DND-41 (cell line): ENCODE measurements around the gene KIF20A.

Source experiments
- CTCF ChIP-seq: IDR thresholded peaks from 2 replicates; pipeline ENCODE4 v1.5.1; 2012; ENCODE audit warnings: borderline replicate concordance, low read length, moderate library complexity, mild to moderate bottlenecking; ENCODE audit not compliant: poor library complexity, severe bottlenecking; ENCODE audit errors: extremely low read depth
- EZH2 ChIP-seq: IDR thresholded peaks from 3 replicates; pipeline ENCODE4 v1.6.1; 2012; ENCODE audit warnings: borderline replicate concordance, low read depth, mild to moderate bottlenecking, moderate library complexity, low read length, inconsistent platforms; ENCODE audit not compliant: severe bottlenecking

- TF ChIP-seq CTCF = no peak
- TF ChIP-seq EZH2 = no peak
Measured at GRCh38 chr5:138216799-138217198, 37.9 kb downstream of the KIF20A start.
